K562 (cell line): ENCODE results near the gene DUSP9. TPM values are rescaled to one million over a fixed set of nuclear protein-coding genes. Genes with fewer than 3 reads are reported as not detected.

Experiments used
- ATAC-seq: fragments of 200-7000 bp; cut with Tn5 transposase; 3 replicates; pipeline ENCODE4 v1.9.1; 2020; ENCODE audit warnings: moderate library complexity
- BruUV-seq: library from RNA; stranded (reverse); fragments of 400-500 nt; replicated peaks from 2 replicates; lab custom pipeline; 2021; lab: Mats Ljungman, UMichigan
- CTCF ChIA-PET: fragments of 300-600 bp; formaldehyde crosslinking; extraction: SDS; loops from one replicate; lab custom pipeline; 2021; ENCODE audit warnings: low intra/inter-chr PET ratio; lab: Yijun Ruan, JAX
- POLR2A ChIA-PET: fragments of 300-600, 350-650 bp; sonication (Branson Sonifier 250); formaldehyde crosslinking; extraction: SDS; loops from one replicate; lab custom pipeline; 2021; ENCODE audit warnings: antibody characterized with exemption, inconsistent platforms; lab: Yijun Ruan, JAX
- DNase-seq, 4 experiments: peaks; one replicate each; pipeline versions ENCODE4 v3.0.0 to v3.0.0-alpha.2; 2011 to 2018; ENCODE audit warnings: low spot score in 3 of 4, mixed read lengths in 3 of 4; ENCODE audit errors: extremely low read depth in 1 of 4
- FAIRE-seq: peaks from 2 replicates; lab custom pipeline; 2011; peaks lifted over from hg19 to GRCh38; lab: Jason Lieb, UNC
- H2AFZ ChIP-seq: 2 replicates; pipeline ENCODE4 v1.6.0; 2011; ENCODE audit warnings: low read depth, low read length, control low read depth, inconsistent platforms
- H3K27ac ChIP-seq: fragments of 200-600 bp; 3 replicates; pipeline ENCODE4 v1.8.0; 2011; ENCODE audit warnings: low read depth, mild to moderate bottlenecking, control low read depth, inconsistent platforms, low read length, moderate library complexity, mixed read lengths; ENCODE audit errors: extremely low read depth
- H3K27me3 ChIP-seq, 2 experiments: fragments of 300-600 bp in 1 of 2; 2 replicates in 1 of 2; 3 replicates in 1 of 2; pipeline versions ENCODE4 v1.6.0 to v1.8.0; 2011; ENCODE audit warnings: inconsistent platforms in 2 of 2, low read length in 2 of 2, mild to moderate bottlenecking in 1 of 2, mixed read lengths in 1 of 2, moderate library complexity in 1 of 2; ENCODE audit not compliant: control insufficient read depth in 2 of 2, insufficient read depth in 2 of 2
- H3K36me3 ChIP-seq: fragments of 300-600 bp; 3 replicates; pipeline ENCODE4 v1.8.0; 2011; ENCODE audit warnings: mild to moderate bottlenecking, low read length, inconsistent platforms; ENCODE audit not compliant: control insufficient read depth, insufficient read depth
- H3K4me1 ChIP-seq, 2 experiments: fragments of 200-600 bp in 1 of 2; replicated peaks in 1 of 2; 2 replicates in 1 of 2; 3 replicates in 1 of 2; pipeline versions ENCODE4 v1.5.1 to v1.8.0; 2011; ENCODE audit warnings: inconsistent platforms in 2 of 2, low read length in 2 of 2, mild to moderate bottlenecking in 1 of 2, mixed read lengths in 1 of 2, moderate library complexity in 1 of 2; ENCODE audit not compliant: control insufficient read depth in 2 of 2, insufficient read depth in 2 of 2
- H3K4me2 ChIP-seq: 2 replicates; pipeline ENCODE4 v1.6.1; 2011; ENCODE audit warnings: low read length, control low read depth, inconsistent platforms, mixed read lengths; ENCODE audit not compliant: insufficient read depth
- H3K4me3 ChIP-seq: fragments of 200-600 bp; sonication (generic), shearing (Covaris generic); 2 replicates; pipeline ENCODE4 v1.5.1; 2016; ENCODE audit warnings: control low read depth, inconsistent platforms
- H3K79me2 ChIP-seq: fragments of 200-600 bp; 3 replicates; pipeline ENCODE4 v1.8.0; 2011; ENCODE audit warnings: low read length, inconsistent platforms; ENCODE audit not compliant: control insufficient read depth, insufficient read depth
- H3K9ac ChIP-seq, 2 experiments: 2 replicates each; pipeline versions ENCODE4 v1.6.0 to v1.6.1; 2011; ENCODE audit warnings: low read depth in 2 of 2, low read length in 2 of 2, control low read depth in 1 of 2, inconsistent platforms in 1 of 2, mild to moderate bottlenecking in 1 of 2, mixed read lengths in 1 of 2; ENCODE audit not compliant: insufficient read depth in 1 of 2
- H3K9me1 ChIP-seq: one replicate; pipeline ENCODE4 v1.6.0; 2011; ENCODE audit warnings: inconsistent platforms, mild to moderate bottlenecking, low read length, moderate library complexity; ENCODE audit not compliant: control insufficient read depth, insufficient read depth
- H3K9me3 ChIP-seq: replicated peaks from 2 replicates; pipeline ENCODE4 v1.5.1; 2011; ENCODE audit warnings: low read depth, low read length, inconsistent platforms; ENCODE audit not compliant: control insufficient read depth, insufficient read depth
- H4K20me1 ChIP-seq: replicated peaks from 2 replicates; pipeline ENCODE4 v1.6.1; 2011; ENCODE audit warnings: low read length, inconsistent platforms, mixed read lengths; ENCODE audit not compliant: control insufficient read depth, insufficient read depth
- EP300 ChIP-seq: IDR thresholded peaks from 2 replicates; pipeline ENCODE4 v1.6.1; 2012; ENCODE audit warnings: low read length, improper control_type of control experiment
- GTF2B ChIP-seq: IDR thresholded peaks from 2 replicates; pipeline ENCODE4 v1.6.1; 2011; ENCODE audit not compliant: insufficient read length; ENCODE audit errors: extremely low read depth
- PCBP2 ChIP-seq: fragments of 200-400 bp; formaldehyde crosslinking; IDR thresholded peaks from 2 replicates; pipeline ENCODE4 v1.6.1; 2018; ENCODE audit warnings: low read length, low read depth, mild to moderate bottlenecking, moderate library complexity; ENCODE audit not compliant: poor library complexity, severe bottlenecking
- PREB ChIP-seq: sonication (generic); formaldehyde crosslinking; IDR thresholded peaks from 2 replicates; pipeline ENCODE4 v1.8.1; 2023; ENCODE audit warnings: mild to moderate bottlenecking, missing genetic modification reagents
- SIN3A ChIP-seq, 2 experiments: fragments of 150-350 bp in 1 of 2; IDR thresholded peaks; 2 replicates each; pipeline ENCODE4 v1.6.1; 2011 to 2016; ENCODE audit warnings: borderline replicate concordance in 2 of 2, low read depth in 2 of 2, low read length in 2 of 2, mild to moderate bottlenecking in 2 of 2, moderate library complexity in 2 of 2; ENCODE audit not compliant: control insufficient read depth in 1 of 2
- ZC3H4 ChIP-seq: sonication (generic); formaldehyde crosslinking; IDR thresholded peaks from 2 replicates; pipeline ENCODE4 v1.9.0; 2021; ENCODE audit warnings: missing genetic modification reagents, borderline replicate concordance
- ZNF583 ChIP-seq: fragments of 250-450 bp; sonication (Bioruptor Pico); IDR thresholded peaks from 2 replicates; pipeline ENCODE4 v1.4.0; 2020
- WGBS: fragments of 100-300 bp; shearing (Covaris generic); methylation state at CpG from one replicate; pipeline ENCODE4 v1.1.6; 2016; ENCODE audit warnings: low coverage, mixed read lengths; ENCODE audit not compliant: insufficient coverage; ENCODE audit errors: missing lambda C conversion rate; 5-methylcytosine and 5-hydroxymethylcytosine counted together
- in situ Hi-C: fragments of 300-500 bp; cut with MboI; formaldehyde crosslinking; loops from 4 replicates; pipeline ENCODE4 v1.15.0; 2018; ENCODE audit warnings: inconsistent platforms, mixed read lengths
- intact Hi-C: fragments of 100-400 bp; cut with micrococcal nuclease; formaldehyde crosslinking; loops from 2 replicates; pipeline ENCODE4 v1.14.2; 2022
- polyA plus RNA-seq, 8 experiments: library from polyadenylated mRNA; depleted of rRNA in 4 of 8; stranded (reverse) in 5 of 8; unstranded in 3 of 8; fragments of >200 nt; fragmentation: Nextera tagmentation in 2 of 8; fragmentation: Illumina TruSeq in 1 of 8; extraction: Ambion mirVana in 2 of 8; extraction: Trizol in 1 of 8; gene quantifications; 2 replicates each; pipeline versions ENCODE4 v1.2.1 to v1.2.3, GENCODE V29; 2011 to 2014; ENCODE audit warnings: inconsistent platforms in 1 of 8, missing spikeins in 1 of 8
- total RNA-seq, 7 experiments: library from RNA; depleted of rRNA in 6 of 7; stranded (reverse); fragments of >200 nt in 6 of 7; fragmentation: Illumina TruSeq in 2 of 7; extraction: Trizol in 2 of 7; gene quantifications; 2 replicates each; pipeline versions ENCODE4 v1.2.1 to v1.2.3, GENCODE V29; 2011 to 2021; ENCODE audit warnings: low replicate concordance in 1 of 7

Gene DUSP9
- total and polyA plus RNA-seq, 9 of the 15 experiments (the other 6 are each of a cell fraction or from before 2014, with no cell fraction given): 0.11 to 14.1 (median 5.5) TPM

DNA sequence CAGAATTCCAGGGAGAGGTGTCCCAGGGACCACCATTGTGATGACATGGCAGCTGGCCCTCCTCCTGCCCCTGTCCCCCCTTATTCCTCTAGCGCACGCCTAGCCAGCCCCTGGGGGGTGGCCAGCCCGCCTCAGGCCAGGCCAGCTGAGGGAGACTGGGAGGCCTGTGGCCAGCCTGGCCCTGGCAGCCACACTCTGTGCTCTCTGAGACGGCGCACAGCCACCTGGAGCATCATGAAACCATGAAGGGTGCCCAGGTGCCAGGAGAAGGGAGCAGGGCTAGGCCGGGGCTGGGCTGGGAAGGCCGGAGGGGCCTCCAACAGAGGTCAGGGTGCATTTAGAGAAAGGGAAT, 14.4 kb upstream of the DUSP9 start (continued):
- no peak for TF ChIP-seq GTF2B

GRCh38 chrX:153633048-153633447, 14.0 kb upstream of the DUSP9 start:
- ATAC-seq (no peak), DNase-seq (no peak)
- CTCF ChIA-PET: no interaction called here
- no peak for TF ChIP-seq ZC3H4 (CRISPR knock-in tag)
- TF ChIP-seq EP300: no peak
- no peak for TF ChIP-seq PCBP2
- no peak for TF ChIP-seq ZNF583
- TF ChIP-seq SIN3A (IDR thresholded peaks at IDR 0.05; ENCODE audit: borderline replicate concordance in 2 of 2, control insufficient read depth in 1 of 2, low read depth in 2 of 2, low read length in 2 of 2): no peak
- TF ChIP-seq PREB (CRISPR knock-in tag): no peak
- TF ChIP-seq, all 486 proteins: peak for 0
- peaks cover 0 to 13% of the 10 kb centered on the region in 2 experiments; a peak in 1 of 5 replicates for H3K4me1 ChIP-seq
- no peak overlapping the region for H3K27ac ChIP-seq
- no peak overlapping the region for H2AFZ ChIP-seq
- intact Hi-C loops: no loop called here
- in situ Hi-C loops: no loop called here
- no peaks in the 10 kb centered on the region for H3K9me3 ChIP-seq
- H3K27me3 ChIP-seq: peaks cover 11 to 86% of the 10 kb centered on the region in 2 experiments; a peak in 4 of 5 replicates
- no TSS peak for BruUV-seq
- H3K4me2 ChIP-seq: no peak overlapping the region
- POLR2A ChIA-PET: interaction anchor here (0.6 kb wide), 2 partner anchors 15 to 900 kb away, joined by 3 read pairs; no protein-coding TSS in a partner anchor
- H3K9ac ChIP-seq: no peak overlapping the region
- H4K20me1 ChIP-seq: no peaks in the 10 kb centered on the region
- no peak overlapping the region for H3K4me3 ChIP-seq
- H3K36me3 ChIP-seq: no peaks in the 10 kb centered on the region
- WGBS: 10% methylated on average over 9 of the region's 14 CpGs
- no peaks in the 10 kb centered on the region for H3K79me2 ChIP-seq
- no peaks in the 10 kb centered on the region for H3K9me1 ChIP-seq
- no peak for FAIRE-seq
